SK-N-SH treated with all-trans-retinoic acid at 6 μM for 48 hours (cell line): ENCODE results near the gene SORL1.
A peak's percentile ranks its signal among the peaks of the same experiment; 100 is the strongest.

Experiments
- ATAC-seq: fragments of 200-7000 bp; cut with Tn5 transposase; 3 replicates; pipeline ENCODE4 v1.9.1; 2020; ENCODE audit warnings: mild to moderate bottlenecking, moderate library complexity
- ARNTL ChIP-seq: fragments of 450-650 bp; formaldehyde crosslinking; IDR thresholded peaks from 2 replicates; pipeline ENCODE4 v1.5.0; 2020; ENCODE audit warnings: low read depth, mild to moderate bottlenecking, moderate library complexity, borderline replicate concordance
- BACH2 ChIP-seq: fragments of 250-450 bp; sonication (Bioruptor Pico); IDR thresholded peaks from 2 replicates; pipeline ENCODE4 v1.9.0; 2021; ENCODE audit warnings: mild to moderate bottlenecking, borderline replicate concordance
- CREB5 ChIP-seq: fragments of 250-450 bp; sonication (Bioruptor Pico); IDR thresholded peaks from 2 replicates; pipeline ENCODE4 v1.5.1; 2020; ENCODE audit warnings: low read depth, mild to moderate bottlenecking, moderate library complexity
- CSDC2 ChIP-seq: fragments of 250-450 bp; sonication (Bioruptor Pico); IDR thresholded peaks from 2 replicates; pipeline ENCODE4 v1.5.0; 2020; ENCODE audit warnings: mild to moderate bottlenecking, moderate library complexity
- CSRNP3 ChIP-seq: fragments of 250-450 bp; sonication (Bioruptor Pico); IDR thresholded peaks from 2 replicates; pipeline ENCODE4 v1.5.1; 2021; ENCODE audit warnings: mild to moderate bottlenecking, moderate library complexity
- ESRRG ChIP-seq: fragments of 250-450 bp; sonication (Bioruptor Pico); IDR thresholded peaks from 2 replicates; pipeline ENCODE4 v1.6.1; 2021; ENCODE audit warnings: mild to moderate bottlenecking
- GLIS3 ChIP-seq: fragments of 250-450 bp; sonication (Bioruptor Pico); IDR thresholded peaks from 2 replicates; pipeline ENCODE4 v1.5.0; 2020; ENCODE audit warnings: mild to moderate bottlenecking, moderate library complexity
- ISL1 ChIP-seq: fragments of 250-450 bp; sonication (Bioruptor Pico); IDR thresholded peaks from 2 replicates; pipeline ENCODE4 v2.1.2; 2022; ENCODE audit warnings: mild to moderate bottlenecking, moderate library complexity
- OSR1 ChIP-seq: fragments of 250-450 bp; sonication (Bioruptor Pico); IDR thresholded peaks from 2 replicates; pipeline ENCODE4 v1.8.0; 2022; ENCODE audit warnings: moderate library complexity, mild to moderate bottlenecking, inconsistent platforms
- PATZ1 ChIP-seq: fragments of 250-450 bp; sonication (Bioruptor Pico); IDR thresholded peaks from 2 replicates; pipeline ENCODE4 v1.8.0; 2020; ENCODE audit warnings: mild to moderate bottlenecking, moderate library complexity, borderline replicate concordance
- POU6F1 ChIP-seq: fragments of 250-450 bp; sonication (Bioruptor Pico); IDR thresholded peaks from 2 replicates; pipeline ENCODE4 v1.8.0; 2021; ENCODE audit warnings: low read depth, mild to moderate bottlenecking, moderate library complexity, borderline replicate concordance
- PPARA ChIP-seq: fragments of 250-450 bp; sonication (Bioruptor Pico); IDR thresholded peaks from 2 replicates; pipeline ENCODE4 v1.5.0; 2020; ENCODE audit warnings: mild to moderate bottlenecking, borderline replicate concordance
- RARB ChIP-seq: fragments of 250-450 bp; sonication (Bioruptor Pico); IDR thresholded peaks from 2 replicates; pipeline ENCODE4 v1.8.0; 2021; ENCODE audit warnings: mild to moderate bottlenecking, moderate library complexity
- SNAI2 ChIP-seq: fragments of 250-450 bp; sonication (Bioruptor Pico); IDR thresholded peaks from 2 replicates; pipeline ENCODE4 v1.5.0; 2020; ENCODE audit warnings: mild to moderate bottlenecking, moderate library complexity
- TCF4 ChIP-seq: fragments of 250-450 bp; sonication (Bioruptor Pico); IDR thresholded peaks from 2 replicates; pipeline ENCODE4 v1.8.0; 2021; ENCODE audit warnings: mild to moderate bottlenecking, moderate library complexity, borderline replicate concordance
- TOX ChIP-seq: fragments of 250-450 bp; sonication (Bioruptor Pico); IDR thresholded peaks from 2 replicates; pipeline ENCODE4 v1.8.0; 2021; ENCODE audit warnings: mild to moderate bottlenecking, moderate library complexity, borderline replicate concordance
- TSHZ2 ChIP-seq: fragments of 250-450 bp; sonication (Bioruptor Pico); IDR thresholded peaks from 2 replicates; pipeline ENCODE4 v1.5.0; 2020; ENCODE audit warnings: mild to moderate bottlenecking, moderate library complexity
- ZC3H10 ChIP-seq: fragments of 250-450 bp; sonication (Bioruptor Pico); IDR thresholded peaks from 2 replicates; pipeline ENCODE4 v1.5.1; 2021; ENCODE audit warnings: mild to moderate bottlenecking, moderate library complexity
- ZFP3 ChIP-seq: fragments of 250-450 bp; sonication (Bioruptor Pico); IDR thresholded peaks from 2 replicates; pipeline ENCODE4 v1.5.0; 2020; ENCODE audit warnings: mild to moderate bottlenecking, moderate library complexity
- ZFP30 ChIP-seq: fragments of 450-650 bp; formaldehyde crosslinking; IDR thresholded peaks from 2 replicates; pipeline ENCODE4 v1.5.0; 2022; ENCODE audit warnings: mild to moderate bottlenecking, moderate library complexity
- ZNF565 ChIP-seq: fragments of 450-650 bp; formaldehyde crosslinking; conservative IDR thresholded peaks from 2 replicates; pipeline ENCODE4 v1.5.0; 2020; ENCODE audit warnings: low read depth, mild to moderate bottlenecking, moderate library complexity
- ZNF70 ChIP-seq: fragments of 450-650 bp; formaldehyde crosslinking; IDR thresholded peaks from 2 replicates; pipeline ENCODE4 v1.5.0; 2020; ENCODE audit warnings: mild to moderate bottlenecking, moderate library complexity
- ZNF8 ChIP-seq: fragments of 450-650 bp; formaldehyde crosslinking; IDR thresholded peaks from 2 replicates; pipeline ENCODE4 v1.5.0; 2020; ENCODE audit warnings: mild to moderate bottlenecking, moderate library complexity

Gene SORL1

GRCh38 chr11:121461843-121462242 lies 9.7 kb downstream of the SORL1 start:
- no peak for ATAC-seq
- no peak for TF ChIP-seq CSDC2 (CRISPR knock-in tag)
- TF ChIP-seq CSRNP3 = no peak
- TF ChIP-seq POU6F1 (CRISPR knock-in tag) = no peak
- no peak for TF ChIP-seq ESRRG
- TF ChIP-seq PPARA (CRISPR knock-in tag) = no peak
- TF ChIP-seq ZNF565 = no peak
- TF ChIP-seq SNAI2 (CRISPR knock-in tag) = no peak
- no peak for TF ChIP-seq ZNF8 (CRISPR knock-in tag)
- no peak for TF ChIP-seq ISL1 (CRISPR knock-in tag)
- TF ChIP-seq ZC3H10 (CRISPR knock-in tag) = no peak
- no peak for TF ChIP-seq PATZ1
- no peak for TF ChIP-seq ZFP3 (CRISPR knock-in tag)
- no peak for TF ChIP-seq ZFP30 (CRISPR knock-in tag)

GRCh38 chr11:121463689-121464335 lies 11.7 kb downstream of the SORL1 start:
- no peak for ATAC-seq
- TF ChIP-seq ZNF70 = no peak
- no peak for TF ChIP-seq ZFP3 (CRISPR knock-in tag)
- TF ChIP-seq CSRNP3 = no peak
- TF ChIP-seq, all 23 proteins: peak for 0

GRCh38 chr11:121464352-121464946 lies 12.3 kb downstream of the SORL1 start:
- peak; percentile 90 for ATAC-seq
- TF ChIP-seq ZNF70 (no peak), ESRRG (no peak), TSHZ2 (CRISPR knock-in tag) (peak; percentile 84; the same call in 1 of the 2 replicates), ZFP3 (CRISPR knock-in tag) (0 out of 2 replicates have a peak, but pooled peaks have one; percentile 20), PPARA (CRISPR knock-in tag) (no peak), OSR1 (CRISPR knock-in tag) (no peak), ZC3H10 (CRISPR knock-in tag) (no peak), ISL1 (CRISPR knock-in tag) (peak; percentile 34), BACH2 (CRISPR knock-in tag) (no peak), CSRNP3 (no peak), RARB (no peak), GLIS3 (0 out of 2 replicates have a peak, but pooled peaks have one; percentile 19), TOX (CRISPR knock-in tag) (no peak), ZNF8 (CRISPR knock-in tag) (no peak), ZFP30 (CRISPR knock-in tag) (no peak), ARNTL (no peak), SNAI2 (CRISPR knock-in tag) (no peak), TCF4 (CRISPR knock-in tag) (peak; percentile 82), ZNF565 (no peak), CREB5 (no peak)
